GM18507 (cell line): ENCODE data around the gene NFE2L3.
A peak's percentile ranks its signal among the peaks of the same experiment; 100 is the strongest.

Experiments
- DNase-seq: peaks from one replicate; pipeline ENCODE4 v3.0.0; 2011; ENCODE audit warnings: low read depth; ENCODE audit not compliant: insufficient read length; ENCODE audit errors: extremely low spot score
- FAIRE-seq: peaks from 2 replicates; lab custom pipeline; 2011; peaks lifted over from hg19 to GRCh38; lab: Jason Lieb, UNC

Gene NFE2L3

GRCh38 chr7:26195867-26196657, 44.1 kb downstream of the NFE2L3 start:
- DNase-seq (no peak), FAIRE-seq (no peak)

- DNase-seq (no peak), FAIRE-seq (peak; percentile 72)
Observed at GRCh38 chr7:26197153-26198115, 45.4 kb downstream of the NFE2L3 start.

DNA sequence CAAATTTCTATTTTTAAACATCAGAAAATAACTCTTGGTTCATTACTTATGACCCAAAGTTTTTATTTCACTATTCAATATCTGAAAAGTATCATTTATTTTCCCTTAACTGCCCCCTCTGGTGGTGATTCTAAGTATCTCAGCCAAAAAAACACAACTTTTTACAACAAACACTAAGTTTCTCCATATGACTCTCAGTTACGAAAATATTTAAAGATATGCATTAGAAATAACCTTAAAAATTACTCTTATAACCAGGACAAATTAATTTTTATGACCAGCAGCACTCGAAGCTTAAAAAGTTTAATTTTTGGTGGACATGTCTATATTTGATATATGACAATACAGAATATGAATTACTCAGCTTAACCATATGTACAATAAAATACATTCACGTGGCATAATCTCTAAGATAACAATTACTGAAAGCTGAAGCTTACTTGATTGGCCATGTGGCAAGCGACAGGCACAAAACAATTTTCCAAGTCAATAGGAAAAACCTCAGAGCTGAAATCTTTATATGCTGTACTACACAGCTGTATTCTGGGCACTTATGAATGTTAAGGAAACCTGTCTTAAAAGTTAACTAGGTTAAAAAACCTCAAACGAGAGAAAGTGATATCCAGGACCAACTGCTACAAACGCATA, 46.3 kb downstream of the NFE2L3 start:
- no peak for DNase-seq
- FAIRE-seq, result peak; percentile 39

DNA sequence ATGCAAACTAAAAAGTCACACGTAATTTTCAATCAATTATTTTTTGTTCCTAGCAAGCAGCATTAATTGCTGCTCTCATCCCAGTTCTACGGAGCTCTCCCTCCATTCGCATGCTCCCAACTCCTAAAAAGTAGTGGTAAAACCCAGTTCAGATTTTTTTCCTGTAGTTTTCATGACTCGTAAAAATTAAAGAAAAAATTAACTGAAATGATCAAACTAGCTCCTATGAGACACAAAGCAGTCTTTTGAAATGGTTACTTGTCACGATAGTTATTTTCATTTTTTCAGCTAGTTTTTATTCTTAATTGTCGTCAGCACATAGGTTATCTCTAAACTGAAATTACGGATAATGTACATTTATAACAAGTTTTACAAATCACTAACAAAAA, 46.8 kb downstream of the NFE2L3 start:
- DNase-seq (no peak), FAIRE-seq (no peak)

GRCh38 chr7:26199301-26200037, 47.5 kb downstream of the NFE2L3 start:
- FAIRE-seq (peak; percentile 5), DNase-seq (no peak)

GRCh38 chr7:26200038-26200443, 48.0 kb downstream of the NFE2L3 start:
- DNase-seq (no peak), FAIRE-seq (no peak)

DNA sequence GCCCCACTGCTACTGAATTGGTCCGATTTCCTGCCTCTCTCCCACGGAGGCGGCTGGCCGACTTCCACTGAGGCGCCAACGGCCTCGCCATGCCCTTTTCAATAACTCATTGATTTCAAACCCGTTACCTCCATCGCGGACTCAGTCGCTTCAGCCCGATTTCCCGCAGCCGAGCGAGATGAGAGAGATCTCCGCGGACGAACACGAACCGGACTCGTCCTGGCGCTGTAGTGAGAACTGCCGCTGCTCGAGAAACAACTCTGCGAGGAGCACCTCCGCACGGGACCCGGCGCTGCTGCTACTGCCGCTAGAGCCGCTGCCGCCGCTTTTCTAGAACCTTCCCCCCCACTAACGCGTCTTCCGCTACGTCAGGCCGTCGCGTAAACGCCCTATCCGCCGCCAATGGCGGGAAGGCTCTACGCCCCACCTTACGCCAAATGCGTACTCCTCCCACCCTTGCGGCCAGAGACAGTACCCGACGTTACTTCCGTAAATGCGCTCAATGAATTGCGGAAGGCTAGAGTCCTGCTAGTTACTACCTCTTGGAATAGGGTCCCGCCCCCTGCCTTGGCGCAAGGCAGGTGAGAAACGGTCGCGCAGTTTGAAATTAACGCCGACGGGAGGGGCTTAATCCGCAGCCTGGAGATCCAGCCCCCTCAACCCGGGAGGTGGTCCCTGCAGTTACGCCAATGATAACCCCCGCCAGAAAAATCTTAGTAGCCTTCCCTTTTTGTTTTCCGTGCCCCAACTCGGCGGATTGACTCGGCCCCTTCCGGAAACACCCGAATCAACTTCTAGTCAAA, 48.6 kb downstream of the NFE2L3 start, which contains the start of gene HNRNPA2B1:
HNRNPA2B1 (minus strand) TSS at position 303 of the 803 bp plus-strand sequence; CDS start at position 134, 169 bp downstream.
- FAIRE-seq, result peak; percentile 98
- DNase-seq, result peak; percentile 54

- DNase-seq (peak; percentile 75), FAIRE-seq (no peak)
Observed at GRCh38 chr7:26201247-26202018, 49.4 kb downstream of the NFE2L3 start, which contains the start of gene CBX3. TSS of gene CBX3 (plus strand) at chr7:26201745. CDS start at chr7:26202999, 1,254 bp downstream.

- no peak for DNase-seq
Observed at GRCh38 chr7:26202019-26202990, 50.3 kb downstream of the NFE2L3 start.

GRCh38 chr7:26203016-26203415, 51.0 kb downstream of the NFE2L3 start:
- no peak for FAIRE-seq
- no peak for DNase-seq

More at GRCh38 chr7:26202019-26202990, 50.3 kb downstream of the NFE2L3 start:
- FAIRE-seq, result no peak

- DNase-seq (no peak), FAIRE-seq (no peak)
Observed at GRCh38 chr7:26208040-26208439, 56.0 kb downstream of the NFE2L3 start.

DNA sequence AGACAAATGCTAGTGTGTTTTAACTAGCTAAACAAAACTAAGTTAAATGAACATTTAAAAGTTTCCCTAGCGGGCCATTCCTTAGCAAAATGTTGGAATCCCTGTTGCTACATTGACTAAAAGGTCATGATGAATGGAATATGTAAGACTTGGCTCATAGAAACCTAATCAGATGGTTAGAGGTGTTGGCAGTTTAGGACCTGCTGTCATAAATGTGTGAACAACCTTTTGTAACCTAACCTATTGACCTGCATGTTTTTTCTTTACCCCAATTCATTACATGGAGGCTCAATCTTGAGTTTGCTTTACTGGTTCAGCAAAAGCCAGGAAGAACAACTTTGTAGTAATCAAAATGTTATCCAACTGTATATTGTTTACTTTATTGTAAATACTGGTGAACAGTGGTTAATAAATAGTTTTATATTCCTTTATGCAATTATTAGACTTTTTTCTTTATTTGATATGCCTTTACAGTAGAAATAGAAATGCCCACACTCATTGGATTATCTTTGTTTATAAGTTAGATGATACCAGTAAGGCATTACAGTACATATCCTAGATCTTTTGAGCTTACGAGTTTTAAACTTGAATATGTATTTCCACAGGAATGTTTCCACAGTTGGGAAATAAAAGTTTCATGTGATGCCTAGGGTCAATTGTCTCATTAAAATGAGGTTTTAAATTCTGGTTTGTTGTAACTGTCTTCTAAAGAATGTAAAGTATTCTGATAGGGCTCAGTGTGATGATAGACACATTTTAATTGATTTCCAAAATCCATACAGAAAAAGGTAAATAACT, 61.1 kb downstream of the NFE2L3 start:
- DNase-seq, result no peak
- peak; percentile 18 for FAIRE-seq

GRCh38 chr7:26213807-26214515, 62.0 kb downstream of the NFE2L3 start:
- FAIRE-seq (peak; percentile 21), DNase-seq (no peak)

- DNase-seq, result no peak
- FAIRE-seq, result no peak
Observed at GRCh38 chr7:26216049-26216448, 64.1 kb downstream of the NFE2L3 start.

DNA sequence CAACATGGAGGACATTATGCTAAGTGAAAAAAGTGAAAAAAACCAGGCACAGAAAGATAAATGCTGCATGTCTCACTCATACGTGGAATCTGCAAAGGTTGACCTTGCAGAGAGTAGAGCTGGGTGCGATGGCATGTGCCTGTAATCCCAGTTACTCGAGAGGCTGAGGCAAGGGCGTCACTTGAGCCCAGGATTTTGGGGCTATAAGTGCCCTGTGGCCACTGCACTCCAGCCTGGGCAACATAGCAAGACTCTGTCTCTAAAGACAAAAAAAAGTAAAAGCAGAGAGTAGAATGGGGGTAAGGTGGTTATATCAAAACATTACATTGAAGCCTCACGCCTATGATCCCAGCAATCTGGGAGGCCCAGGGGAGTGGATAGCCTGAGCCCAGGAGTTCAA, 72.4 kb downstream of the NFE2L3 start:
- FAIRE-seq, result no peak
- DNase-seq, result no peak
